SH-SY5Y (cell line): ENCODE data around the gene PCGF3.

Source experiments
- GATA2 ChIP-seq: IDR thresholded peaks from 2 replicates; pipeline ENCODE4 v1.6.1; 2011; ENCODE audit warnings: mild to moderate bottlenecking, low read depth, low read length
- GATA3 ChIP-seq: IDR thresholded peaks from 2 replicates; pipeline ENCODE4 v1.6.1; 2011; ENCODE audit warnings: low read depth, mild to moderate bottlenecking, low read length, moderate library complexity

The PCGF3 gene

GRCh38 chr4:664713-665231 lies 40.9 kb upstream of the PCGF3 start:
- TF ChIP-seq GATA3, result no peak
- TF ChIP-seq GATA2, result no peak

GRCh38 chr4:665381-665750 lies 40.3 kb upstream of the PCGF3 start:
- TF ChIP-seq GATA2 (no peak), GATA3 (no peak)

DNA sequence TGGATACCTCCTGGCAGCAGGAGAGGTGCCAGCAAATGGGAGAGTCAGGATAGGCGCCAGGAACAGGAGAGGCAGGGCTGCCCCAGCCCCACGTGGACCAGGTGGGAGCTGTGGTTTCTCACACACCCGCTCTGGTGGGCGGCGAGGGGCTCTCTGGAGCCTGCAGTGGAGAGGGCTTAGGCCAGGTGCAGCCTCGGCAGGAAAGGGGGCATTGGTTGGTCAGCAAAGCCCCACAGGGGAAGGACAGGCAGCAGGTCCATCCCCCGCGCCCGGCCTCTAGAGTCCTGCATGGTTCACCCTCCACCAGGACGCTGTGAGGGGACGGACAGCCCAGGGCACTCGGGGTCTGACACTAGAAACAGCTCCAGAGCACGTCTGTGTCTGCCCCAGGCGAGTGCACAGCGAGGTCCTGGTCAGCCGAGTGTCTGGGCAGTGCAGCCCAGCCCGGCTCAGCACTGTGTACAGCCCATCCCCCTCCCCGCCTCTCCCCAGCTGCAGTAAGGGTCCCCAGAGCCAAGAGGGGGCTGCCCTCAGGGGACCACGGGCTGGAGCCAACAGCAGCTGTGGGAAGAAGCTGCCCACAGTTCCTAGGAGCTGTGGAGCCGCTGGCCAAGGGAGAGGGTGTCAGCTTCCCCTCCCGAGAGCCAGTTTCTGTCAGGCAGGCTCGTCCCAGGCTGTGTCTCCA lies 39.7 kb upstream of the PCGF3 start:
- TF ChIP-seq GATA3 (no peak), GATA2 (no peak)

GRCh38 chr4:666436-666810 lies 39.2 kb upstream of the PCGF3 start:
- TF ChIP-seq GATA3 (no peak), GATA2 (no peak)

DNA sequence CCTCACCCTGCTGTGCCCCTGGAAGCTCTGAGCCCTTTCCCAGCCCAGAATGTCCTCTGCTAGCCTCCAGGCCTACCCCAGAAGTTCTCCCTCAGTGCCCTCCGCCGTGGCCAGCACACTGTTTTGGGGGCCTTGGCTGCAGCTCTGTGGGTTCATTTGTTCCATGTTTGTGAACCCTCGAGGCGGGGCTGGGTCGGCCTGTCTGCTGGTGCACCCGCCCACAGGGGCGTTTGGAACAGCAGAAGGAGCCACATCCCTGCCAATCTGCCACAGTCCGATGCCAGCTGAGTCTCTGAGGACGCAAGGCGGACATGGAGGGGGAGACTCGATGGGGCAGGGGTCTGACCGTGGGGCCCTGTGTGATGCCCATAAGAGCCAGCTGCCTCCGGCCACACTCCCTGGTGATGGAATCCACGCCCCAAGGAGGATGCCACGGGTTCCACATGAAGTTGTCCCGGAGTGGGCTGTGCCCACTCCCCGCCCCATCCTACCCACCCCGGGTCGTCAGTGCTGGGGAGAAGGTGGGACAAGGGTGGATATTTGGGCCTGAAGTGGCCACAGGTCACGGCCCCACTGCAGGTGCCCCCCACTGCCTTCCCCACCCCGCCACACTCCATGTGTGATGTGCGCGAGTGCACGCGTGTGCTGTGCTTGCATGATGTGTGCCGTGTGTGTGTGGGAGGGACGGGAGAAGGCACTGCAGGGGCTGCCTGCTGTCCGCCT lies 38.6 kb upstream of the PCGF3 start:
- TF ChIP-seq GATA2 (no peak), GATA3 (no peak)

DNA sequence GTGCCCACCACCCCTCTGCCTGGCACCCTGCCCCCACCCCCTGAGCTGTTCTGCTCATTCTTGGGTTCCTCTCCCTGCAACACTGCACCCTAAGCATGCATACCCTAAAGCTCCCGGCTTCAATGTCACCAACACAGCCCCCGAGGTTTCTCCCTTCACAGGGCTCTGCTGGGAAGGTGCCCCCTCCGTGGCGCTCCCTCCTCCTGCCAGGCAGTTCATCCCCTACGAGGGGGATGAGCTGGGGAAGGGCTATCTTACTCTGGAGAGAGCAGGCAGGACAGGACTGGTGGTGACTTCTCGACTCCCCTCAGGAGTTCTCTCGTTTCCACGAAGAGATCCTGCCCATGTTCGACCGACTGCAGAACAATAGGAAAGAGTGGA lies 38.1 kb upstream of the PCGF3 start:
- no peak for TF ChIP-seq GATA2
- no peak for TF ChIP-seq GATA3

DNA sequence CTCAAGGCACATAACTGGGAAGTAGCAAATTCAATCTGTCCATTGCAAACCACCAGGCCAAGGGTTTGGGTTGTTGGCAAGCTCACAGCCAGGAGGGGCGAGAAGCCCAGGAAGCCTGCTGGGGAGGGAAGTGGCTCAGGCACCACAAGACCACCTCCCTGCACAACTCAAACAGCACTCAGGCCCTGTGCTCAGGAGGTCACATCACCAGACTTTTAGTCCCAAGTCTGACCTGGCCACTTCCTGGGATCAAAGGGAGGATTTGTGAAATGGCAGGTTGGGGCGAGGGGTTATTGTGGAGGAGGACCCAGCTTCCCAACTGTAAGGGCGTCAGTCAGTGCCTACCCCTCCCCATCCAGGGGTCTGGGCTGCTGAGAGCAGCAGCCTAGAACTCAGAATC lies 33.9 kb upstream of the PCGF3 start:
- TF ChIP-seq GATA3 (no peak), GATA2 (no peak)

GRCh38 chr4:673349-674091 lies 32.1 kb upstream of the PCGF3 start:
- no peak for TF ChIP-seq GATA2
- TF ChIP-seq GATA3, result no peak

DNA sequence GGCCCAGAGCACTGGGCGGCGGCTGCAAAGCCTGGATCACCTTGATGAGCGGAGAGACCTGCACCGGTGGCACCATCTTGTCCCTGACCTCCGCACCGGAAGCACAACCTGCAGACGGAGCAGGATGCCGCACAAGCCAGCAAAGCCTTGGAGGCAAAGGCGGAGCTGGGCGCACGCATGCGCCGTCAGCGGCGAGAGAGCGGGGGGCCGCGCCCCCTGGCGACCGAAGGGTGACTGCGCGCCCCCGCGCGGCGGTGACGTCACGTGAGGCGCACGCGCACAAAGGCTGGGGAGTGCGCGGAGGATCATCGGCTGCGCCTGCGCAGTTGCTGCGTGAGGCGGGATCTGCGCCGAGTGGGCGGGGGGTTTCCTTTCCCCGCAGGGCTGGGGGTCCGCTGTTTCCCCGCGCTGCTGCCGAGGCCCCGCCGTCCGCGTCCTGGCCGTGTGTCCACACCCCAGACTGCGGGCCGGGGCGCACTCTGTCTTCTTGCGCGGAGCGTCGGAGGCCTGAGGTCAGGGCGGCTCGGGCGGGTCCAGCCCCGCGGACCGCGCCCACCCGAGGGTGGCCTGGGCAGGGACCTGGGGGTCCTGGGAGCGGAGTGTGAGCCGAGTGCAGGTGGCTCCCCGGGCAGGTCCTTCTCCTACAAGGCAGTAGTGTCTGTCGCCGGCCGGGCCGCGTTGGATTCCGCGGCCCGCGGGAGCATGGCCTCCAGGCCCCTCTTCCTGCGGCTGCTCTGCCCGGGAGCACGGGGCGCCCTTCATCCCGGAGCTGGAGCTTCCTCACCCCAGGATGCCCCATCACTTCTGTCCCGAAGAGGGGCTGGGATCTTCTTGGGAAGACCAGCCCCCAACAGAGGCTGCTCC lies 31.2 kb upstream of the PCGF3 start, which contains the start of the genes ATP5ME and MYL5:
Gene ATP5ME (minus strand): TSS at position 105 of the 864 bp plus-strand sequence. CDS start 29 bp downstream, at position 76.
Gene MYL5 (plus strand): TSS at position 371 of the 864 bp plus-strand sequence. CDS start 3,485 bp downstream, outside the sequence.
- no peak for TF ChIP-seq GATA3
- no peak for TF ChIP-seq GATA2

GRCh38 chr4:675036-675882 lies 30.4 kb upstream of the PCGF3 start:
- no peak for TF ChIP-seq GATA2
- TF ChIP-seq GATA3, result no peak

- TF ChIP-seq GATA3, result no peak
These were observed 29.4 kb upstream of the PCGF3 start for GRCh38 chr4:675980-676870.

GRCh38 chr4:676871-677235 lies 28.8 kb upstream of the PCGF3 start:
- TF ChIP-seq GATA3 (no peak), GATA2 (no peak)
